NCI-H510A (cell line): ENCODE results near the gene AMZ2.
A peak's percentile ranks its signal among the peaks of the same experiment; 100 is the strongest.
"Not testable (repeated sequence)": the region's sequence is repeated elsewhere in the genome, so short reads cannot be mapped to it uniquely, and the experiment has no call there.

ENCODE experiments used
- DNase-seq: peaks from one replicate; lab custom pipeline; 2025; lab: John Stamatoyannopoulos, UW

Gene AMZ2

GRCh38 chr17:68247445-68248198 lies at the start of gene AMZ2:
TSS of gene AMZ2 (plus strand) at chr17:68248043. CDS start at chr17:68250188, 2,145 bp downstream.
- peak; percentile 88 for DNase-seq

GRCh38 chr17:68198931-68199836 lies 48.7 kb upstream of the AMZ2 start:
- peak; percentile 20 for DNase-seq

GRCh38 chr17:68199837-68200688 lies 47.8 kb upstream of the AMZ2 start:
- DNase-seq = no peak

GRCh38 chr17:68200689-68201417 lies 47.0 kb upstream of the AMZ2 start:
- DNase-seq = peak; percentile 74

GRCh38 chr17:68201418-68201771 lies 46.4 kb upstream of the AMZ2 start:
- DNase-seq = not testable (repeated sequence)

GRCh38 chr17:68202321-68202720 lies 45.5 kb upstream of the AMZ2 start:
- DNase-seq = not testable (repeated sequence)

GRCh38 chr17:68204736-68205135 lies 43.1 kb upstream of the AMZ2 start:
- DNase-seq = no peak

- peak; percentile 83 for DNase-seq
These were observed 42.5 kb upstream of the AMZ2 start for GRCh38 chr17:68205251-68205807.

- DNase-seq = peak; percentile 26
These were observed 41.8 kb upstream of the AMZ2 start for GRCh38 chr17:68205808-68206720.

GRCh38 chr17:68207651-68208253 lies 40.1 kb upstream of the AMZ2 start:
- DNase-seq = no peak

GRCh38 chr17:68208651-68209050 lies 39.2 kb upstream of the AMZ2 start:
- DNase-seq = not testable (repeated sequence)

GRCh38 chr17:68209191-68209900 lies 38.5 kb upstream of the AMZ2 start:
- not testable (repeated sequence) for DNase-seq

- DNase-seq = no peak
These were observed 37.1 kb upstream of the AMZ2 start for GRCh38 chr17:68210570-68211315.

- DNase-seq = not testable (repeated sequence)
These were observed 34.1 kb upstream of the AMZ2 start for GRCh38 chr17:68213428-68214411.

GRCh38 chr17:68215453-68215852 lies 32.4 kb upstream of the AMZ2 start:
- not testable (repeated sequence) for DNase-seq

GRCh38 chr17:68219429-68219828 lies 28.4 kb upstream of the AMZ2 start:
- not testable (repeated sequence) for DNase-seq

GRCh38 chr17:68220186-68220585 lies 27.7 kb upstream of the AMZ2 start:
- DNase-seq = not testable (repeated sequence)
